ENCODE measurements around the gene SMIM21. TPM values are rescaled to one million over a fixed set of nuclear protein-coding genes. Genes with fewer than 3 reads are reported as not detected.

SMIM21 gene
- total and polyA plus RNA-seq, 2 of the 8 experiments (the other 6 are each of a cell fraction or from before 2014, with no cell fraction given) = not detected

DNA sequence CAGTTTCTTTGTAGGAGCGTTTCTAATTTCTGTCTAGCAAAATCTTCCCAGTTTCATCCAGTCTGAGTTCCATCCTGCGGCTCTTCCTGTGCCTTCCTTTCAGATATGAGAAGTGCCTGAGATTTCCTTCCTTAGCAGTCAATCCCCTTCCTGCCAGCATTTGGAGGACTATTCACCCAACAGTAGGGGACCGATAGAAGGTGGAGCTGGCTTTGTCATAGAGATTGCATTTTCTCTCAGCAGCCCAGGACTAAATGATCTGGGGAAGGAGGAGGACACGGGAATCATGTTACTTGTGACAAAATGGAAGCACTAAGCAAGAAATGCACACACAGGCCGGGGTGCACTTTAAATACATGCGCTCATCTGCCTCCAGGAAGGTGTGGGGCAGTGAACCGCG is 5.6 kb upstream of the SMIM21 start:
- ChIA-PET POLR2A (ENCODE audit: partially characterized antibody) (no interaction called here), CTCF (ENCODE audit: partially characterized antibody) (interaction anchor here (0.7 kb wide), 2 partner anchors 16 to 24 kb away, joined by 3 read pairs; no protein-coding TSS in a partner anchor)
- no peak overlapping the region for H2BK12ac ChIP-seq (ENCODE audit: low read depth, low read length)
- H3K27me3 ChIP-seq (replicated peaks in 1 of 4; ENCODE audit: control insufficient read depth in 3 of 4, extremely low read depth in 1 of 4, insufficient read depth in 3 of 4, low read length in 3 of 4) = no peaks in the 10 kb centered on the region; a peak in 1 of 7 replicates
- H3K4me3 ChIP-seq (ENCODE audit: extremely low read depth in 1 of 4, insufficient read depth in 2 of 4, low read depth in 3 of 4, low read length in 4 of 4) = no peak overlapping the region
- H3K79me1 ChIP-seq (ENCODE audit: low read depth, low read length) = no peaks in the 10 kb centered on the region
- H3K23me2 ChIP-seq (ENCODE audit: low read depth, low read length) = no peaks in the 10 kb centered on the region
- no peak overlapping the region for H2BK15ac ChIP-seq (ENCODE audit: low read length)
- no peak overlapping the region for H4K8ac ChIP-seq (ENCODE audit: extremely low read depth, insufficient read depth, low read length)
- H2AFZ ChIP-seq (ENCODE audit: low read length) = peak overlapping the region; percentile 55
- no peak overlapping the region for H3K56ac ChIP-seq (replicated peaks; ENCODE audit: insufficient read length, low read depth, low read length)
- H3K4me2 ChIP-seq (ENCODE audit: insufficient read depth in 1 of 2, low read depth in 2 of 2, low read length in 2 of 2) = no peak overlapping the region
- H3K18ac ChIP-seq (ENCODE audit: extremely low read depth, low read length) = no peak overlapping the region
- no peak overlapping the region for H2BK5ac ChIP-seq (ENCODE audit: low read depth, low read length)
- no peak overlapping the region for H4K5ac ChIP-seq (ENCODE audit: insufficient read length, low read depth, low read length)
- H3K4ac ChIP-seq (replicated peaks; ENCODE audit: insufficient read length, low read depth, low read length) = no peak overlapping the region
- no peaks in the 10 kb centered on the region for H3K79me2 ChIP-seq (ENCODE audit: control insufficient read depth in 1 of 2, insufficient read depth in 2 of 2, low read length in 2 of 2)
- no peak for TF ChIP-seq BCL11A (IDR thresholded peaks at IDR 0.05; ENCODE audit: low read depth in 2 of 2, low read length in 2 of 2)
- no peak for TF ChIP-seq EZH2 (IDR thresholded peaks at IDR 0.05; ENCODE audit: low read depth, low read length, severe bottlenecking)
- TF ChIP-seq RXRA (IDR thresholded peaks at IDR 0.05; ENCODE audit: insufficient read depth, low read depth, low read length) = no peak
- no peak for TF ChIP-seq EGR1 (IDR thresholded peaks at IDR 0.05; ENCODE audit: borderline replicate concordance, low read depth, low read length)
- TF ChIP-seq TAF1 (IDR thresholded peaks at IDR 0.05; ENCODE audit: low read depth, low read length) = no peak
- no peak for TF ChIP-seq GABPA (IDR thresholded peaks at IDR 0.05; ENCODE audit: borderline replicate concordance, insufficient read depth, low read length)
- no peak for TF ChIP-seq BACH1 (IDR thresholded peaks at IDR 0.05; ENCODE audit: low read length)
- H3K36me3 ChIP-seq (ENCODE audit: control insufficient read depth in 2 of 4, insufficient read depth in 4 of 4, low read length in 3 of 4) = no peaks in the 10 kb centered on the region
- H3K23ac ChIP-seq (ENCODE audit: insufficient read length) = no peak overlapping the region
- 65% methylated on average over 8 of the region's 8 CpGs; no CpG with 5 or more reads in 1 of the 2 experiments for WGBS, 2 experiments (ENCODE audit: extremely low coverage in 1 of 2, insufficient coverage in 1 of 2, insufficient read length in 1 of 2, insufficient replicate concordance in 2 of 2, low coverage in 1 of 2, low lambda C conversion rate in 2 of 2, missing lambda C conversion rate in 1 of 2)
- H3K9me3 ChIP-seq (ENCODE audit: insufficient read depth in 2 of 2, low read depth in 1 of 2, low read length in 1 of 2) = no peaks in the 10 kb centered on the region
- no peak overlapping the region for H3K14ac ChIP-seq (ENCODE audit: insufficient read length)
- H3K4me1 ChIP-seq (replicated peaks in 1 of 4; ENCODE audit: control insufficient read depth in 3 of 4, insufficient read depth in 4 of 4, low read length in 3 of 4) = peaks cover 0 to 3% (median under 1%) of the 10 kb centered on the region in 4 experiments; a peak in 3 of 7 replicates
- no peak overlapping the region for H2AK5ac ChIP-seq (ENCODE audit: low read depth, low read length)
- H3K9ac ChIP-seq (replicated peaks in 1 of 4; ENCODE audit: extremely low read depth in 1 of 4, low read depth in 3 of 4, low read length in 3 of 4) = no peak overlapping the region
- no peak overlapping the region for H3K27ac ChIP-seq (ENCODE audit: low read depth, low read length)
- no peak for DNase-seq (ENCODE audit: low read depth in 1 of 2, low spot score in 2 of 2)
- H2BK20ac ChIP-seq (ENCODE audit: low read length) = no peak overlapping the region
- no peak overlapping the region for H2BK120ac ChIP-seq (replicated peaks; ENCODE audit: low read depth, low read length)
- no peaks in the 10 kb centered on the region for H4K20me1 ChIP-seq (replicated peaks in 1 of 2; ENCODE audit: control insufficient read depth in 1 of 2, insufficient read depth in 2 of 2, low read length in 2 of 2)
- FAIRE-seq = no peak
- H4K91ac ChIP-seq (replicated peaks; ENCODE audit: insufficient read length, low read length) = no peak overlapping the region
